Measurements from ENCODE around the gene PRSS8. TPM values are rescaled to one million over a fixed set of nuclear protein-coding genes. Genes with fewer than 3 reads are reported as not detected.
A peak's percentile ranks its signal among the peaks of the same experiment; 100 is the strongest.

PRSS8 gene
- total RNA-seq, 1 experiment from 2014 or later: 0.15 TPM

DNA sequence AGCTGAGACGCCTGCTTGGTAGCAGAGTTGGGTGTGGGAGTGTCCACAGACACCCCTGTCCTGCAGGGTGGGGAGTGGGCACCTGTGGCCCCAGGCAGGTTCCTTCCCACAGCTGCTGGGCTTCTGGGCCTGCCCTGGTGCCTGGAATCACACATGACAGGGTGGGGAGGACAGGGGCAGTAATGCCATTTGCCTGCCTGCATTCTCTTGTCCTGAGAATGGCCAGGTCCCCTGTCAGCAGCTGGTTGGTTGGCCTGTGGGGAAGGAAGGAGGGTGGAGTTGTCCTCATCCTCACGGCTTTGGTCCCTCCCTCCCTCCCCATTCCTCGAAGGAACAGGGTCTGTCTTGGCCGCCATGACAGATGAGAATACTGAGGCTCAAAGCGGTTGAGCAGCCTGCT is 52.0 kb downstream of the PRSS8 start:
- no peak for DNase-seq (ENCODE audit: low read depth, low spot score)
- Histone ChIP-seq H3K27ac (ENCODE audit: low read length) (no peak overlapping the region), H3K4me3 (ENCODE audit: low read depth in 2 of 2, low read length in 2 of 2) (no peak overlapping the region), H3K9me3 (ENCODE audit: control insufficient read depth, insufficient read depth, low read depth, low read length) (no peaks in the 10 kb centered on the region), H3K36me3 (ENCODE audit: control insufficient read depth, insufficient read depth, low read length) (no peaks in the 10 kb centered on the region), H3K27me3 (ENCODE audit: control insufficient read depth, insufficient read depth, low read length) (no peaks in the 10 kb centered on the region), H3K4me1 (ENCODE audit: control insufficient read depth, insufficient read depth, low read length) (no peaks in the 10 kb centered on the region; the same call in 1 of the 2 replicates)
- ATAC-seq: 0 out of 2 replicates have a peak, but pooled peaks have one; percentile 6
- in situ Hi-C loops (cut with HindIII; ENCODE audit: low pct_unique_long_range_greater_than_20kb, low sequenced_read_pairs) (no loop called here), intact Hi-C loops (cut with micrococcal nuclease; ENCODE audit: unreplicated experiment) (no loop called here)
- ChIA-PET CTCF (no interaction called here), POLR2A (interaction anchor here (0.7 kb wide), 1 partner anchor 10 kb away, joined by 3 read pairs; no protein-coding TSS in a partner anchor)
- BruUV-seq (replicated peaks): no TSS peak
- TF ChIP-seq SIN3A (IDR thresholded peaks at IDR 0.05; ENCODE audit: borderline replicate concordance, insufficient read depth, low read depth, low read length) (no peak), TCF7L2 (IDR thresholded peaks at IDR 0.05; ENCODE audit: low read depth, low read length) (no peak), POLR2AphosphoS5 (IDR thresholded peaks at IDR 0.05; ENCODE audit: low read depth, low read length) (no peak)
- TF ChIP-seq, protein P1, sequence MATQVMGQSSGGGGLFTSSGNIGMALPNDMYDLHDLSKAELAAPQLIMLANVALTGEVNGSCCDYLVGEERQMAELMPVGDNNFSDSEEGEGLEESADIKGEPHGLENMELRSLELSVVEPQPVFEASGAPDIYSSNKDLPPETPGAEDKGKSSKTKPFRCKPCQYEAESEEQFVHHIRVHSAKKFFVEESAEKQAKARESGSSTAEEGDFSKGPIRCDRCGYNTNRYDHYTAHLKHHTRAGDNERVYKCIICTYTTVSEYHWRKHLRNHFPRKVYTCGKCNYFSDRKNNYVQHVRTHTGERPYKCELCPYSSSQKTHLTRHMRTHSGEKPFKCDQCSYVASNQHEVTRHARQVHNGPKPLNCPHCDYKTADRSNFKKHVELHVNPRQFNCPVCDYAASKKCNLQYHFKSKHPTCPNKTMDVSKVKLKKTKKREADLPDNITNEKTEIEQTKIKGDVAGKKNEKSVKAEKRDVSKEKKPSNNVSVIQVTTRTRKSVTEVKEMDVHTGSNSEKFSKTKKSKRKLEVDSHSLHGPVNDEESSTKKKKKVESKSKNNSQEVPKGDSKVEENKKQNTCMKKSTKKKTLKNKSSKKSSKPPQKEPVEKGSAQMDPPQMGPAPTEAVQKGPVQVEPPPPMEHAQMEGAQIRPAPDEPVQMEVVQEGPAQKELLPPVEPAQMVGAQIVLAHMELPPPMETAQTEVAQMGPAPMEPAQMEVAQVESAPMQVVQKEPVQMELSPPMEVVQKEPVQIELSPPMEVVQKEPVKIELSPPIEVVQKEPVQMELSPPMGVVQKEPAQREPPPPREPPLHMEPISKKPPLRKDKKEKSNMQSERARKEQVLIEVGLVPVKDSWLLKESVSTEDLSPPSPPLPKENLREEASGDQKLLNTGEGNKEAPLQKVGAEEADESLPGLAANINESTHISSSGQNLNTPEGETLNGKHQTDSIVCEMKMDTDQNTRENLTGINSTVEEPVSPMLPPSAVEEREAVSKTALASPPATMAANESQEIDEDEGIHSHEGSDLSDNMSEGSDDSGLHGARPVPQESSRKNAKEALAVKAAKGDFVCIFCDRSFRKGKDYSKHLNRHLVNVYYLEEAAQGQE (IDR thresholded peaks at IDR 0.05; ENCODE audit: insufficient read depth in 1 of 2, low read depth in 2 of 2, low read length in 1 of 2): no peak
- TF ChIP-seq, protein P2, sequence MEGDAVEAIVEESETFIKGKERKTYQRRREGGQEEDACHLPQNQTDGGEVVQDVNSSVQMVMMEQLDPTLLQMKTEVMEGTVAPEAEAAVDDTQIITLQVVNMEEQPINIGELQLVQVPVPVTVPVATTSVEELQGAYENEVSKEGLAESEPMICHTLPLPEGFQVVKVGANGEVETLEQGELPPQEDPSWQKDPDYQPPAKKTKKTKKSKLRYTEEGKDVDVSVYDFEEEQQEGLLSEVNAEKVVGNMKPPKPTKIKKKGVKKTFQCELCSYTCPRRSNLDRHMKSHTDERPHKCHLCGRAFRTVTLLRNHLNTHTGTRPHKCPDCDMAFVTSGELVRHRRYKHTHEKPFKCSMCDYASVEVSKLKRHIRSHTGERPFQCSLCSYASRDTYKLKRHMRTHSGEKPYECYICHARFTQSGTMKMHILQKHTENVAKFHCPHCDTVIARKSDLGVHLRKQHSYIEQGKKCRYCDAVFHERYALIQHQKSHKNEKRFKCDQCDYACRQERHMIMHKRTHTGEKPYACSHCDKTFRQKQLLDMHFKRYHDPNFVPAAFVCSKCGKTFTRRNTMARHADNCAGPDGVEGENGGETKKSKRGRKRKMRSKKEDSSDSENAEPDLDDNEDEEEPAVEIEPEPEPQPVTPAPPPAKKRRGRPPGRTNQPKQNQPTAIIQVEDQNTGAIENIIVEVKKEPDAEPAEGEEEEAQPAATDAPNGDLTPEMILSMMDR (IDR thresholded peaks at IDR 0.05): no peak

DNA sequence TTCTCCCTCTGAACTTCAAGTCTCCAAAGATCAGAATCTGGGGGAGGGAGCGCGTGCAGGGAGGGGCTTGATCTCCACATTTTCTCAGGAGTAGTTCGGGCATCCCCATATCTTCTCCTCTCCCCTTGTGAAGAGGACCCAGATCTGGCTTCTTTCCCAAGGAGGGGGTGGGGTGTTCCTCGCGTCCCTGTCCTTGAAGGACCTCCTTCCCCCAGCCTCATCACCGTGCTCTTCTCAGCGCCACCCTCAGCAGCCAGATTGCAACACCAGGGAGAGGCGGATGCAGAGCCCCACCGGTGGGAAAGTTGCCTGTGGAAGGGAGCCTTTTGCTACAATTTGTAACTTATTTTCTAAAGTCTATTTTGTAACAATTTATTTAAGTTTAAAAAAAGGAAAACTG is 52.4 kb downstream of the PRSS8 start:
- no peak for TF ChIP-seq TCF7L2 (IDR thresholded peaks at IDR 0.05; ENCODE audit: low read depth, low read length)
- TF ChIP-seq POLR2AphosphoS5 (IDR thresholded peaks at IDR 0.05; ENCODE audit: low read depth, low read length): no peak
- TF ChIP-seq, protein P1 (IDR thresholded peaks at IDR 0.05; ENCODE audit: insufficient read depth in 1 of 2, low read depth in 2 of 2, low read length in 1 of 2): no peak
- TF ChIP-seq, protein P2 (IDR thresholded peaks at IDR 0.05): no peak
- no peak for TF ChIP-seq SIN3A (IDR thresholded peaks at IDR 0.05; ENCODE audit: borderline replicate concordance, insufficient read depth, low read depth, low read length)
- intact Hi-C loops (cut with micrococcal nuclease; ENCODE audit: unreplicated experiment): no loop called here
- no peak overlapping the region for H3K4me3 ChIP-seq (ENCODE audit: low read depth in 2 of 2, low read length in 2 of 2)
- POLR2A ChIA-PET: no interaction called here
- BruUV-seq (replicated peaks): no TSS peak
- no peaks in the 10 kb centered on the region for H3K9me3 ChIP-seq (ENCODE audit: control insufficient read depth, insufficient read depth, low read depth, low read length)
- no peaks in the 10 kb centered on the region for H3K27me3 ChIP-seq (ENCODE audit: control insufficient read depth, insufficient read depth, low read length)
- H3K4me1 ChIP-seq (ENCODE audit: control insufficient read depth, insufficient read depth, low read length): no peaks in the 10 kb centered on the region; the same call in 1 of the 2 replicates
- CTCF ChIA-PET: interaction anchor here (0.6 kb wide), 1 partner anchor 11 kb away, joined by 5 read pairs; no protein-coding TSS in a partner anchor
- ATAC-seq (no peak), DNase-seq (ENCODE audit: low read depth, low spot score) (no peak)
- H3K36me3 ChIP-seq (ENCODE audit: control insufficient read depth, insufficient read depth, low read length): no peaks in the 10 kb centered on the region
- in situ Hi-C loops (cut with HindIII; ENCODE audit: low pct_unique_long_range_greater_than_20kb, low sequenced_read_pairs): no loop called here
- H3K27ac ChIP-seq (ENCODE audit: low read length): no peak overlapping the region

Data from Panc1 (cell line).